Tibial nerve (tissue), 4 donors: ENCODE data around the gene CD14. TPM values are rescaled to one million over a fixed set of nuclear protein-coding genes. Genes with fewer than 3 reads are reported as not detected.

Experiments used
- DNase-seq, 2 donors: peaks; one replicate each; pipeline ENCODE4 v3.0.0-alpha.2; 2019; ENCODE audit warnings: low spot score in 2 of 2
- H3K27ac ChIP-seq, 4 donors: fragments of 200-600 bp; sonication (generic) in 3 of 4; one replicate each; pipeline ENCODE4 v1.5.1; 2017 to 2019; ENCODE audit warnings: mild to moderate bottlenecking in 1 of 4
- H3K27me3 ChIP-seq, 2 donors: fragments of 200-600 bp; sonication (generic) in 1 of 2; one replicate each; pipeline versions ENCODE4 v1.5.1 to v1.6.0; 2017 to 2019
- H3K36me3 ChIP-seq, 3 donors: fragments of 200-600 bp; sonication (generic); one replicate each; pipeline ENCODE4 v1.5.1; 2018 to 2019
- H3K4me1 ChIP-seq, 4 donors: fragments of 200-600 bp; sonication (generic) in 3 of 4; one replicate each; pipeline ENCODE4 v1.5.1; 2017 to 2019
- H3K4me3 ChIP-seq, 4 donors: fragments of 200-600 bp; sonication (generic) in 3 of 4; one replicate each; pipeline ENCODE4 v1.5.1; 2017 to 2019; ENCODE audit warnings: mild to moderate bottlenecking in 1 of 4, moderate library complexity in 1 of 4
- H3K9me3 ChIP-seq, 4 donors: fragments of 200-600 bp; sonication (generic) in 3 of 4; one replicate each; pipeline ENCODE4 v1.5.1; 2017 to 2019
- EP300 ChIP-seq, 2 donors: sonication (generic); formaldehyde crosslinking; IDR thresholded peaks; one replicate each; pipeline ENCODE4 v1.6.1; 2017; ENCODE audit warnings: antibody characterized with exemption in 2 of 2, mild to moderate bottlenecking in 1 of 2
- POLR2A ChIP-seq, 2 donors: fragments of 450-650 bp; IDR thresholded peaks; one replicate each; pipeline ENCODE4 v1.6.1; 2017; ENCODE audit warnings: antibody characterized with exemption in 2 of 2, mild to moderate bottlenecking in 2 of 2, moderate library complexity in 2 of 2
- WGBS, 2 donors: methylation state at CpG; one replicate each; pipeline ENCODE4 v1.1.5; 2018; 5-methylcytosine and 5-hydroxymethylcytosine counted together
- total RNA-seq, 4 donors: library from RNA; depleted of rRNA; stranded (reverse); fragments of >200 nt; gene quantifications; one replicate each; pipeline ENCODE4 v1.1.0, GENCODE V29; 2016
- TF ChIP-seq, protein P1 (sequence below), 5 experiments: fragments of 200-600 bp in 3 of 5; fragments of 450-650 bp in 2 of 5; sonication (generic) in 3 of 5; IDR thresholded peaks; one replicate each; pipeline ENCODE4 v1.5.1; 2016 to 2019; ENCODE audit warnings: antibody characterized with exemption in 5 of 5, mild to moderate bottlenecking in 3 of 5, moderate library complexity in 2 of 5

Gene CD14
- total RNA-seq, 4 donors from 2014 or later = 54.6 to 81.0 (median 77.0) TPM

DNA sequence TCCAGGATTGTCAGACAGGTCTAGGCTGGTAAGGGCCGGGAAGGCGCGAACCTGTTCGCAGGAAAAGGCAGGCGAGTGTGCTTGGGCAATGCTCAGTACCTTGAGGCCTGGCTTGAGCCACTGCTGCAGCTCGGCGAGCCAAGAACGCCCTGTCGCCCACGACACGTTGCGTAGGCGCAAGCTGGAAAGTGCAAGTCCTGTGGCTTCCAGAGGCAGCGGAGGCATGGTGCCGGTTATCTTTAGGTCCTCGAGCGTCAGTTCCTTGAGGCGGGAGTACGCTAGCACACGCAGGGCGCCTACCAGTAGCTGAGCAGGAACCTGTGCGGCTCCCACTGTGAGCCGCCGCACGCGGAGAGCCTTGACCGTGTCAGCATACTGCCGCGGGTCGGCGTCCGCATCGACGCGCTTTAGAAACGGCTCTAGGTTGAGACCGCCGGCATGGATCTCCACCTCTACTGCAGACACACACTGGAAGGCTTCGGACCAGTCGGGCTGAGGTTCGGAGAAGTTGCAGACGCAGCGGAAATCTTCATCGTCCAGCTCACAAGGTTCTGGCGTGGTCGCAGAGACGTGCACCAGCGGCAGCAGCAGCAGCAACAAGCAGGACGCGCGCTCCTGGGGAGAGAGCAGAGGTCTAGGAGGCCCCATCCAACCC lies 482 bp downstream of the CD14 start:
- DNase-seq = peak; percentile 23 to 25
- TF ChIP-seq POLR2A (IDR thresholded peaks at IDR 0.05) (no peak), EP300 (IDR thresholded peaks at IDR 0.05) (peak in 1 of 2 donors; percentile 55)
- no peaks in the 10 kb centered on the region for H3K36me3 ChIP-seq
- peak overlapping the region; percentile 30 to 65 (median 58) for H3K4me3 ChIP-seq
- H3K4me1 ChIP-seq = peaks cover 0 to 22% (median 5%) of the 10 kb centered on the region in 4 donors
- peak overlapping the region in 3 of 4 donors; percentile 30 to 82 (median 80) for H3K27ac ChIP-seq
- no peaks in the 10 kb centered on the region for H3K9me3 ChIP-seq
- H3K27me3 ChIP-seq = no peaks in the 10 kb centered on the region
- WGBS, 2 donors = 1 to 4% methylated on average over 9 to 22 of the region's 51 CpGs

DNA sequence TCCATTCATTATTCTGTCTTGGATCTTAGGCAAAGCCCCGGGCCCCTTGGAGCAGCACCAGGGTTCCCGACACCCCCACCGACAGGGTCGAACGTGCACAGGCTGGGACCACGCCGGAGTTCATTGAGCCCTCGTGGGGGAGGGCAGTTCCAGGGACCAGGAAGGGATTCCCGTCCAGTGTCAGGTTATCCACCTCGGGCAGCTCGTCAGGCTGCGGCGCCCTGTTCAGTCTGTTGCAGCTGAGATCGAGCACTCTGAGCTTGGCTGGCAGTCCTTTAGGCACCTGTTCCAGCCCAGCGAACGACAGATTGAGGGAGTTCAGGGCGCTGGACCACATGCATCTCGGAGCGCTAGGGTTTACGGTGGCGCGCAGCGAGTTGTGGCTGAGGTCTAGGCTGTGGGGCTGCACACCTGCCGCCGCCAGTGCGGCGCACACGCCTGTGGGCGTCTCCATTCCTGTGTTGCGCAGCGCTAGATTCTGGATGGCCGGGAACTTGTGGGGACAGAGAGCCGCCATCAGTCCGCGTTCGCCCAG lies 1.1 kb downstream of the CD14 start:
- Histone ChIP-seq H3K27ac (peak overlapping the region in 3 of 4 donors; percentile 30 to 82 (median 80)), H3K4me3 (peak overlapping the region; percentile 30 to 65 (median 58)), H3K36me3 (no peaks in the 10 kb centered on the region), H3K9me3 (no peaks in the 10 kb centered on the region), H3K27me3 (no peaks in the 10 kb centered on the region), H3K4me1 (peaks cover 0 to 22% (median 5%) of the 10 kb centered on the region in 4 donors)
- DNase-seq = no peak
- TF ChIP-seq, protein P1, sequence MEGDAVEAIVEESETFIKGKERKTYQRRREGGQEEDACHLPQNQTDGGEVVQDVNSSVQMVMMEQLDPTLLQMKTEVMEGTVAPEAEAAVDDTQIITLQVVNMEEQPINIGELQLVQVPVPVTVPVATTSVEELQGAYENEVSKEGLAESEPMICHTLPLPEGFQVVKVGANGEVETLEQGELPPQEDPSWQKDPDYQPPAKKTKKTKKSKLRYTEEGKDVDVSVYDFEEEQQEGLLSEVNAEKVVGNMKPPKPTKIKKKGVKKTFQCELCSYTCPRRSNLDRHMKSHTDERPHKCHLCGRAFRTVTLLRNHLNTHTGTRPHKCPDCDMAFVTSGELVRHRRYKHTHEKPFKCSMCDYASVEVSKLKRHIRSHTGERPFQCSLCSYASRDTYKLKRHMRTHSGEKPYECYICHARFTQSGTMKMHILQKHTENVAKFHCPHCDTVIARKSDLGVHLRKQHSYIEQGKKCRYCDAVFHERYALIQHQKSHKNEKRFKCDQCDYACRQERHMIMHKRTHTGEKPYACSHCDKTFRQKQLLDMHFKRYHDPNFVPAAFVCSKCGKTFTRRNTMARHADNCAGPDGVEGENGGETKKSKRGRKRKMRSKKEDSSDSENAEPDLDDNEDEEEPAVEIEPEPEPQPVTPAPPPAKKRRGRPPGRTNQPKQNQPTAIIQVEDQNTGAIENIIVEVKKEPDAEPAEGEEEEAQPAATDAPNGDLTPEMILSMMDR (IDR thresholded peaks at IDR 0.05) = no peak
- TF ChIP-seq EP300 (IDR thresholded peaks at IDR 0.05) = no peak
- no peak for TF ChIP-seq POLR2A (IDR thresholded peaks at IDR 0.05)
- 25 to 26% methylated on average over 9 to 15 of the region's 36 CpGs for WGBS, 2 donors

DNA sequence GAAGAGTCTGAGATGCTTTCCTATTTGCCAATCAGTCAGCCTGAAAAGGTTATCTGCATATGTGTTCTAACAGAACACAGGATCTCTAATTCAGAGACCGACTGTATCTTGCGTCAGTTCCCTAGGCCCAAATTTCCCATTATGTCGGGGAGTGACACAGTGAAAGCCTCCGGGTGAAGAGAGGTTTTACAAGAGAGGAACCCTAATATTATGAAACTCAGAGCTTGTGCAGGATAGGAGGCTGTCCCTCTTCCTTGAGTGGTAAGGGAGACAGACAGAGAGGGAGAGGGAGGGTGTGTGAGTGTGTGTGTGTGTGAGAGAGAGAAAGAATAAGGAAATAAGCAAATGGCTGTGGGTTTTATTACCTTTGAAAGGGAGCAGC lies 1.9 kb downstream of the CD14 start:
- DNase-seq = no peak
- H3K27me3 ChIP-seq = no peaks in the 10 kb centered on the region
- peaks cover 0 to 22% (median 5%) of the 10 kb centered on the region in 4 donors for H3K4me1 ChIP-seq
- H3K4me3 ChIP-seq = peak overlapping the region in 2 of 4 donors; percentile 57 to 65
- H3K27ac ChIP-seq = peak overlapping the region in 2 of 4 donors; percentile 42 to 82
- no peaks in the 10 kb centered on the region for H3K9me3 ChIP-seq
- no peaks in the 10 kb centered on the region for H3K36me3 ChIP-seq
- TF ChIP-seq EP300 (IDR thresholded peaks at IDR 0.05) (peak in 1 of 2 donors; percentile 21), POLR2A (IDR thresholded peaks at IDR 0.05) (no peak)
- TF ChIP-seq, protein P1 (IDR thresholded peaks at IDR 0.05) = no peak
- WGBS, 2 donors = 92 to 95% methylated on average over 4 of the region's 4 CpGs

DNA sequence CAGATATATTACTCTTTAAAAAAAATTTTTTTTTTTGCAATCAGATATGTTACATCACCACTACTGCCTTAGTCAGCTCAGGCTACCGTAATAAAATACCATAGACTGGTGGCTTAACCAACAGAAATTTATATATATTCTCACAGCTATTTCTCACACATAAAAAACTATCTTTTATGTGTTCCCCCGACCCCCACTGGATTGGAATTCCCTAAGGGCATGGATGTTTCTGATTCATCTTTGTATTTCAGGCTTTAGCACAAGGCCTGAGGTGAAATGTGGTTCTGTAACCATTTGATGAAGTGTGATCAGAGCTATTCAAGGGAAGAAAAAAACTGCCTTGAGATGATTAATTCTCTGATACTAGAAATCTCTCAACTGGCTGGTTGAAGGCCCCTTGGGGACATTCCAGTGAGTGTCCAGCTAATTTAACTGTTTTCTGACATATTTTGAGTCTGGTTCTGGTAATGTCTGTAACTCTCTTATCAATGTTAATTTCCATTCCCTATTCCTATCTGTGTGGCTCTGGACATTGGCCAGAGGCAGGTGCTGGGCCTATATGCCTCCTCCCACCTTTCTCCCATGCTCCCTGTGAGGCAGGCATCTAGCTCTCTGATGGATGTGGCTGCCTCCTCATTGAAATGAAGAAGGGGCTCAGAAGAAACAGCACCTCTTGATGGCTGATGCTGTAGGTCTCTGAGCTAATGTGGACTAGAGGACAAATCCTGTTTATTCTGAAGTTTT lies 2.5 kb downstream of the CD14 start:
- no peak for DNase-seq
- Histone ChIP-seq H3K4me1 (peaks cover 0 to 22% (median 5%) of the 10 kb centered on the region in 4 donors), H3K27ac (peak overlapping the region in 2 of 4 donors; percentile 42 to 82), H3K4me3 (peak overlapping the region in 1 of 4 donors; percentile 57), H3K27me3 (no peaks in the 10 kb centered on the region), H3K9me3 (no peaks in the 10 kb centered on the region), H3K36me3 (no peaks in the 10 kb centered on the region)
- TF ChIP-seq POLR2A (IDR thresholded peaks at IDR 0.05) (no peak), EP300 (IDR thresholded peaks at IDR 0.05) (no peak)
- TF ChIP-seq, protein P1 (IDR thresholded peaks at IDR 0.05) = no peak
- WGBS, 2 donors = 50 to 52% methylated on average over 2 of the region's 2 CpGs

DNA sequence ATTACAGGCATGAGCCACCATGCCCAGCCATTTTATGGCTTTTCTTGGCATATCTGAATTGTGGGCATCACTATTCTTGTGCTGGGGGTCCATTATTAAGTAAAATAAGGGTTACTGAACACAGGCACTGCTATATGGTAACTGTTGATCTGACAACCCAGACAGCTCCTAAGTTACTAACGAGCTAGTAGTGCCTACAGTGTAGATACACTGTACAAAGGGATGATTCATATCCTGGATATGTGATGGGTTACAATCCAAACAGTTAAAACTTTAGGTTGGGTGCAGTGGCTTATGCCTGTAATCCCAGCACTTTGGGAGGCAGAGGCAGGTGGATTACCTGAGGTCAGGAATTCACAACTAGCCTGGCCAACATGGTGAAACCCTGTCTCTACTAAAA lies 4.3 kb downstream of the CD14 start:
- Histone ChIP-seq H3K36me3 (no peaks in the 10 kb centered on the region), H3K27me3 (no peaks in the 10 kb centered on the region), H3K27ac (no peak overlapping the region), H3K4me1 (peaks cover 0 to 18% (median 5%) of the 10 kb centered on the region in 4 donors), H3K4me3 (no peak overlapping the region), H3K9me3 (no peaks in the 10 kb centered on the region)
- no peak for DNase-seq
- no peak for TF ChIP-seq POLR2A (IDR thresholded peaks at IDR 0.05)
- no peak for TF ChIP-seq EP300 (IDR thresholded peaks at IDR 0.05)
- TF ChIP-seq, protein P1 (IDR thresholded peaks at IDR 0.05) = no peak
- WGBS, 2 donors = 9 to 25% methylated on average over 1 of the region's 1 CpG
